Hepatocyte (in vitro differentiated cells): ENCODE measurements around the gene SDR42E2. TPM values are rescaled to one million over a fixed set of nuclear protein-coding genes. Genes with fewer than 3 reads are reported as not detected.

ENCODE experiments used
- DNase-seq: peaks from one replicate; pipeline ENCODE4 v3.0.0-alpha.2; 2016; ENCODE audit warnings: low spot score
- H2AFZ ChIP-seq: fragments of 200-600 bp; sonication (generic); 2 replicates; pipeline ENCODE4 v1.6.0; 2016; ENCODE audit warnings: antibody characterized with exemption, mild to moderate bottlenecking
- H3K27ac ChIP-seq: fragments of 200-600 bp; sonication (generic); 2 replicates; pipeline ENCODE4 v1.5.1; 2016; ENCODE audit warnings: mild to moderate bottlenecking
- H3K27me3 ChIP-seq: fragments of 200-600 bp; sonication (generic); 2 replicates; pipeline ENCODE4 v1.6.1; 2016
- H3K36me3 ChIP-seq: fragments of 200-600 bp; sonication (generic); replicated peaks from 2 replicates; pipeline ENCODE4 v1.5.1; 2016; ENCODE audit warnings: low read depth; ENCODE audit not compliant: insufficient read depth
- H3K4me1 ChIP-seq: fragments of 200-600 bp; sonication (generic); 2 replicates; pipeline ENCODE4 v1.5.1; 2016; ENCODE audit warnings: mild to moderate bottlenecking, moderate library complexity; ENCODE audit not compliant: insufficient read depth
- H3K4me2 ChIP-seq: fragments of 200-600 bp; sonication (generic); 2 replicates; pipeline ENCODE4 v1.6.0; 2016
- H3K4me3 ChIP-seq: fragments of 200-600 bp; sonication (generic); 2 replicates; pipeline ENCODE4 v1.5.1; 2016; ENCODE audit warnings: mild to moderate bottlenecking
- H3K79me2 ChIP-seq: fragments of 200-600 bp; sonication (generic); 2 replicates; pipeline ENCODE4 v1.6.0; 2017; ENCODE audit warnings: mild to moderate bottlenecking
- H3K9me2 ChIP-seq: fragments of 200-600 bp; sonication (generic); replicated peaks from 2 replicates; pipeline ENCODE4 v1.6.0; 2017; ENCODE audit warnings: mild to moderate bottlenecking; ENCODE audit not compliant: insufficient read depth
- H3K9me3 ChIP-seq: fragments of 200-600 bp; sonication (generic); 2 replicates; pipeline ENCODE4 v1.5.1; 2016; ENCODE audit warnings: low read depth, mild to moderate bottlenecking
- H4K20me1 ChIP-seq: fragments of 200-600 bp; sonication (generic); 2 replicates; pipeline ENCODE4 v1.6.0; 2016; ENCODE audit warnings: mild to moderate bottlenecking; ENCODE audit not compliant: insufficient read depth, poor library complexity, severe bottlenecking
- CTCF ChIP-seq: fragments of 200-600 bp; sonication (generic); IDR thresholded peaks from 2 replicates; pipeline ENCODE4 v1.5.1; 2016; ENCODE audit warnings: antibody characterized with exemption, mild to moderate bottlenecking; ENCODE audit not compliant: poor library complexity
- EZH2 ChIP-seq: fragments of 200-600 bp; sonication (generic); IDR thresholded peaks from 2 replicates; pipeline ENCODE4 v1.6.1; 2016; ENCODE audit warnings: antibody characterized with exemption, mild to moderate bottlenecking, borderline replicate concordance
- EZH2phosphoT487 ChIP-seq: fragments of 200-600 bp; sonication (generic); IDR thresholded peaks from one replicate; pipeline ENCODE4 v1.6.1; 2018; ENCODE audit warnings: antibody characterized with exemption, mild to moderate bottlenecking, low read depth, moderate library complexity; ENCODE audit not compliant: unreplicated experiment, severe bottlenecking
- WGBS: methylation state at CpG from one replicate; pipeline ENCODE4 v1.1.6; 2016; ENCODE audit warnings: low lambda C conversion rate; ENCODE audit errors: missing lambda C conversion rate; 5-methylcytosine and 5-hydroxymethylcytosine counted together
- polyA plus RNA-seq: library from polyadenylated mRNA; unstranded; fragments of >200 nt; fragmentation: Nextera tagmentation; extraction: Ambion mirVana; gene quantifications from 2 replicates; pipeline ENCODE4 v1.2.1, GENCODE V29; 2016
- total RNA-seq: library from RNA; depleted of rRNA; stranded (reverse); fragments of >200 nt; gene quantifications from 2 replicates; pipeline ENCODE4 v1.2.3, GENCODE V29; 2014

Gene SDR42E2
- total and polyA plus RNA-seq, 2 experiments from 2014 or later, result not detected

- H3K79me2 ChIP-seq, result no peaks in the 10 kb centered on the region
- DNase-seq, result no peak
- H3K9me2 ChIP-seq, result no peaks in the 10 kb centered on the region
- no peaks in the 10 kb centered on the region for H3K4me1 ChIP-seq
- no peaks in the 10 kb centered on the region for H3K36me3 ChIP-seq
- WGBS, result 86% methylated on average over 3 of the region's 3 CpGs
- TF ChIP-seq CTCF, result no peak
- H3K4me2 ChIP-seq, result no peak overlapping the region
- H4K20me1 ChIP-seq, result no peaks in the 10 kb centered on the region
- no peak overlapping the region for H3K27ac ChIP-seq
- H2AFZ ChIP-seq, result no peak overlapping the region
- H3K9me3 ChIP-seq, result no peaks in the 10 kb centered on the region
- H3K4me3 ChIP-seq, result no peak overlapping the region
- no peaks in the 10 kb centered on the region for H3K27me3 ChIP-seq
Observed at GRCh38 chr16:22120440-22120839, 41.9 kb upstream of the SDR42E2 start.

- H3K36me3 ChIP-seq, result no peaks in the 10 kb centered on the region
- no peaks in the 10 kb centered on the region for H4K20me1 ChIP-seq
- DNase-seq, result no peak
- no peaks in the 10 kb centered on the region for H3K79me2 ChIP-seq
- H3K4me2 ChIP-seq, result no peak overlapping the region
- H3K4me3 ChIP-seq, result no peak overlapping the region
- H3K9me3 ChIP-seq, result no peaks in the 10 kb centered on the region
- no peaks in the 10 kb centered on the region for H3K27me3 ChIP-seq
- H3K27ac ChIP-seq, result no peak overlapping the region
- H3K9me2 ChIP-seq, result no peaks in the 10 kb centered on the region
- no peak for TF ChIP-seq CTCF
- TF ChIP-seq EZH2phosphoT487, result no peak
- TF ChIP-seq EZH2, result no peak
- H2AFZ ChIP-seq, result no peak overlapping the region
- H3K4me1 ChIP-seq, result no peaks in the 10 kb centered on the region
Observed at GRCh38 chr16:22122239-22122638, 40.1 kb upstream of the SDR42E2 start.

GRCh38 chr16:22123146-22123545 is 39.2 kb upstream of the SDR42E2 start:
- WGBS, result 60% methylated on average over 3 of the region's 3 CpGs
- no peak overlapping the region for H2AFZ ChIP-seq
- no peak for DNase-seq
- no peaks in the 10 kb centered on the region for H3K4me1 ChIP-seq
- no peaks in the 10 kb centered on the region for H3K9me2 ChIP-seq
- no peak for TF ChIP-seq EZH2
- TF ChIP-seq CTCF, result no peak
- no peak overlapping the region for H3K27ac ChIP-seq
- H3K4me2 ChIP-seq, result no peak overlapping the region
- H3K4me3 ChIP-seq, result no peak overlapping the region
- no peaks in the 10 kb centered on the region for H3K79me2 ChIP-seq
- no peaks in the 10 kb centered on the region for H4K20me1 ChIP-seq
- no peaks in the 10 kb centered on the region for H3K36me3 ChIP-seq
- no peaks in the 10 kb centered on the region for H3K9me3 ChIP-seq
- H3K27me3 ChIP-seq, result no peaks in the 10 kb centered on the region

GRCh38 chr16:22123759-22124490 is 38.4 kb upstream of the SDR42E2 start:
- no peak for DNase-seq
- H3K27ac ChIP-seq, result no peak overlapping the region

More at GRCh38 chr16:22123759-22124490, 38.4 kb upstream of the SDR42E2 start:
- no peak for TF ChIP-seq EZH2phosphoT487
- no peak for TF ChIP-seq CTCF
- H3K9me2 ChIP-seq, result no peaks in the 10 kb centered on the region
- no peak overlapping the region for H3K4me3 ChIP-seq
- H3K4me1 ChIP-seq, result no peaks in the 10 kb centered on the region
- no peaks in the 10 kb centered on the region for H3K79me2 ChIP-seq
- H3K4me2 ChIP-seq, result no peak overlapping the region
- no peaks in the 10 kb centered on the region for H3K36me3 ChIP-seq
- no peaks in the 10 kb centered on the region for H4K20me1 ChIP-seq
- H3K27me3 ChIP-seq, result no peaks in the 10 kb centered on the region
- no peak overlapping the region for H2AFZ ChIP-seq
- no peaks in the 10 kb centered on the region for H3K9me3 ChIP-seq
- 97% methylated on average over 7 of the region's 7 CpGs for WGBS
